GM19328 (cell line): Measurements from ENCODE around the gene SERPINH1.
A peak's percentile ranks its signal among the peaks of the same experiment; 100 is the strongest.

Experiments
- ATAC-seq: cut with Tn5 transposase; IDR thresholded peaks from one replicate; pipeline ENCODE4 v1.9.1; 2021; ENCODE audit warnings: mild to moderate bottlenecking, moderate library complexity; ENCODE audit not compliant: unreplicated experiment

The SERPINH1 gene

DNA sequence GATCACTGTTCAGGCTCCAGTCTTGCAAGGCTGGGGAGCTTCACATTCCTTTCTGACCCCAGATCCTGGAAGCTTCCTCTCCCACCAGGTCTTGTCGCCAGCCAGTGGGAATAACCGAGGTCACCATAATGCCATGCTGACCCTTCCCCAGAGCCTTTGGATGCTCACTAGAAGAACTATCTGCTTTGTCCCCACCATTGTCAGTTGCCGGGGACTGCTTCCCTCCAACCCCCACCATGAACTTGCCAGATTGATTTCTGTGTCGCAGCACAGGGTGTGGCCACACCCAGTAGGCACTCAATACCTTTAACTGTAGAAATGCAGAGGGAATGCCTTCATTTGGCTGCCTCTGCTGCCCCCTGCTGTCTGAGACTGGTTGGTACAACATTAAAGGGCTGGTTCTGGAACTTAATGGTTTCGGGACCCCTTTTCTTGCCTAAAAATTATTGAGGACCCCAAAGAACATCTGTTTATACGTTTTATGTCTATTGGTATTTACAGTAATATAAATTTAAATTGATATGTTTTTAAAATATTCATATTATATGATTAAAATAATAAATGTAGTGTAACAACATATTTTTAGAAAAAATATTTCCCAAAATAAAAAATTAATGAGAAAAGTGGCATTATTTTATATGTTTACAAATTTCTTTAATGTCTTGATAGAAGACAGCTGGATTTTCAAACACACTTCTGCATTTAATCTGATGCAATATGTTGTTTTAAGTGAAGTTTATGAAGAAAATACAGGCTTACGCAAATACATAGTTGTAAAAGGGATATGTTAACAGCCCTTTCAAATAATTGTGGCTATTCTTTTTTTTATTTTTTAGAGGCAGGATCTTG is 29.6 kb upstream of the SERPINH1 start:
- ATAC-seq, result no peak

DNA sequence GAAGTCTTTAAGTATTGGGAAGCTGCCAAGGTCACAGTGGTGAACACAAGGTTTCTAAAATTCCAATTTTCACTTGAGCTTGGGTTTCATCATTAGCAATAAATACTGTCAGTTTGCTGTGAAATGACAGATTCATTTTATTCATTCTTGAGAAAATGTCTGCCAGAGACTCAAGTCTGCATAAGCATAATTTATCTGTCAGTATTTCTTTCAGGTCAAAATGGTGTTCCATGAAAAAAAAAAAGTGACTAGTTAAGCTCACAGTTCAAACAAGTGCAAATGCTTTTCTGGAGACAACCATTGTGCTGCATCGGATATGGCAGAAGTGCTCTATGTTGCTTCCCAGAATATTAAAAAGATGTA is 28.2 kb upstream of the SERPINH1 start:
- no peak for ATAC-seq

DNA sequence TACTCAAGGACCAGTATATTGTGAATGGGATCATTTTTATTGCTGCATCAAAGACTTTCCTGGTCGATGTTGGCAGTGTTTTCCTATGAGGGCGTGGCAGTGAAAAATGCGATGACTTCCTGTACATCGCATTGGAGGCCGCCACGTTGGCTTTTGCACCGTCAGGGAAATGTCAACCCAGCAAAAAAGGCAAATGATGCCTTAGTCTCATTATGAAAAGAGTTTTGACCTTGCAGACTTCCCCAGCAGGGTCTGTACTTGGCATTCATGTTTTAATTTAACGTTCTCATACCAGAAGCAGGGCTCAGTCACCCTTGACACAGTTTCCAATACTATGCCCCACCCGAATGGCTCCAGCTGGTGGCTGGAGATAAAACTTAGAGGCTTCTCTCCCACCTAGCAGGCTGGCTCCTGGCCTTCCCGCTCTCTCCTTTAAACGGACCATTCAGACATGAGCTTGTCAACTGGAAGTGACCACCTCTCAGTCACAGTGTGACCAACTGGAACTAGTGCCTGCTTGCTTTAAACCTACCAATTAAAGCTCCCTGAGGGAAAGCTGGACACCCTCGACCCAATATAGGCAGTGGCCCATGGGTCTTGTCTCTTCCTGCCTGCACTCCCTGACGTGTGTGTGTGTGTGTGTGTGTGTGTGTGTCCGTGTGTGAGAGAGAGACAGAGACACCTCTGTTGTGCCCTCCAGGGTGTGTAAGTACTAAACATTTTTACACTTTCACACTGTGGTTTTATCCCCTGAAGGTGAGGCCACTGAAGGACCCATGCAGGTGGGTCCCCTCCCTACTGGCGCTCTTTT is 27.6 kb upstream of the SERPINH1 start:
- ATAC-seq, result no peak

DNA sequence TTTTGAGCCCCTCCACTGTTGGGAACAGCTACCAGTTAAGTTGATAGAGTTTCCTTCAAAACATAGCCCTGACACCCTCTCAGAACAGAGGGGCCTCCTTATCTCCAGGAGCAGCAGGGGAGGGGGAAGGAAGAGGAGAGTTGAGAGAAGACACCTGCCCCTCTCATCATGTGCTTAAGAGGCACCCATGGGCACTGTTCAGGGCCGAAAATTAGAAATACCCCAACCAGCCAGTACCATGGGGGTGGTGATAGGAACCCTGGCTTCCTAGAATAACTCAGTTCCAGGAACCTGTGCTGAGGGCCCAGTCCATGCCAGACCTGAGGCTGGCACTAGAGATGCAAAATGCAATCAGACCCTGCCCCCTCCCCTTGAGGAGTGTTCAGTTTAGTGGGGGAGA is 27.0 kb upstream of the SERPINH1 start:
- ATAC-seq, result no peak

DNA sequence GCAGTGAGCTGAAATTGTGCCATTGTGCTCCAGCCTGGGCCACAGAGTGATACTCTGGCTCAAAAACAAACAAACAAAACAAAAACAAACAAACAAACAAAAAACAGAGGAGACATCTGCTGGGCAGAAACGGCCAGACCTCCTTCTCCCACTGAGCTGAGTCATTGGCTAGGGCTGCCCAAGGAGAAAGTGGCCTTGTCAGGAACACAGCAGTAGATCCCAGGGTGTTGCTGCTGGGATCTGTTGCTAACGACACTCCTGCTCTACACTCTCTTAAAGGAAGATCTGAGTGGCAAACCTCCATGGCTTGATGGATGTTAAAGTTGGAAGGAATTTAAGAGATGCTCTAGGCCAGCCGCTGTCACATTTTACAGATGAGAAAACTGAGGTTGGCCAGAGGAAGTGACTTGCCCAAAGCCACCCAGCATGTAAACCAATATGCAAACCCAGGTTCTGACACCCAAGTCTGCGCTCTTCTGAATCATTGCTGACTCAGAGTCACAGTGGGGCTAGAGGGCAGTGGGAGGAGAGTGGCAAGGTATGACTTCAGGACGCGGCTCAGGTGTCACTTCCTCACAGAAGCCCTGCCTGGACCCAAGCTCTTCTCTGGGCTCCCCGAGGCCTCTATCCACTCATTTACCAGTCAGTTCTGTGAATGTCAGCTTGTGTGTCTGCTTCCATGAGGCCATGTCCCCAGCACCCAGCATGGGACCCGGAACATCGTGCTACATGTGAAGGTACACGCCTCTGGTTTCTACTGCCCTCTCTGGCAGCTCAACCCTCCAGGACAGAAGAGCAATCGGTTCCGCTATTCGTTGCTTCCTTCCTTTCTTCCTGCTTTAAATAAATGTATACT is 25.0 kb upstream of the SERPINH1 start:
- ATAC-seq, result peak; percentile 79

DNA sequence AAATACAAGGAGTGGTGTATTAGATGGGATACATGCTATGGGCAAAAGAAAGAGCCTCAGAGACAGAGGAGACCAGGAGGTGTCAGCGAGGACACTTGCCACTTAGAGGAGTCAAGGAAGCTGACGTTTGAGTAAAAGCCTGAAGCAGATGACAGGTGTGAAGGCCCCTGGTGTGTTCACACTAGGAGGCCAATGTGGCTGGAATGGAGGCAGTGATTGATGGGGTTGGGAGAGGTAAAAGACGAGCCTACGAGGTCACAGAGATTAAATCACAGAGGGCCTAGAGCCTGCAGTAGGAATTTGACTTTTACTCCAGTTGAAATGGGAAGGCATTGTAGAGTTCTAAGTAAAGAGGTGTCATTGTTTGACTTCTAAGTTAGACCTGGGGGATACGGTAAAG is 24.3 kb upstream of the SERPINH1 start:
- no peak for ATAC-seq

DNA sequence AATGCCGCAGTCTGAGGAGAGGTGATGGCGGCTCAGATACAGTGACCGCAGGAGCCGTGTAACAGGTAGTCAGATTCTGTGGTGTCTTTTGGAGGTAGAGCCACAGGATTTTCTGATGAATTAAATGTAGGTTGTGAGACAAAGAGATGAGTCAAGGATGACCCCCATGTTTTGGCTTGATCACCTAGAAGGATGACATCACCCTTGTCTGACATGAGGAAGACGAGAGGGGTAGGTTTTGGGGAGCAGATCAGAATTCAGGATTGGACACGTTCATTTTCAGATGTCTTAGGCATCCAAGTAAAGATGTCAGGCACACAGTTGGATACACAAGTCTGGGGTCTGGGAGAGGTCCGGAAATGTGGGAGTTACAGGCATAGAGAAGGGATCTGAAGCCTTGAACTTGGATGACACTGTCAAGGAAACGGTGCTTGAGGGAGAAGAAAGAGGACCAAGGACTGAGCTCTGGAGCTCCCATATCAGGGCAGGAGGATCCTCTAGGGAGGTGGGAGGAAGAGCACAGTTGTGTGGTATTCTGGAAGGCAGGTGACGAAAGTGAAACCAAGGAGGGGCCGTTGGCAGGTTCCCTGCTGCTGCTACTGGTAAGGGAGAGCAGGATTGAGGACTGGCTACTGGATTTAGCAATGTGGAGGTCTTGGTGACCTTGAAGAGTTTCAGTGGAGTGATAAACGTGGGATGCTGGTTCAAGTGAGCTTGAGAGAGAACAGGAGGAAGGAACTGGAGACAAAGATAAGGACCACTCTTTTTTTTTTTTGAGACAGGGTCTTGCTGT is 23.7 kb upstream of the SERPINH1 start:
- ATAC-seq, result no peak

DNA sequence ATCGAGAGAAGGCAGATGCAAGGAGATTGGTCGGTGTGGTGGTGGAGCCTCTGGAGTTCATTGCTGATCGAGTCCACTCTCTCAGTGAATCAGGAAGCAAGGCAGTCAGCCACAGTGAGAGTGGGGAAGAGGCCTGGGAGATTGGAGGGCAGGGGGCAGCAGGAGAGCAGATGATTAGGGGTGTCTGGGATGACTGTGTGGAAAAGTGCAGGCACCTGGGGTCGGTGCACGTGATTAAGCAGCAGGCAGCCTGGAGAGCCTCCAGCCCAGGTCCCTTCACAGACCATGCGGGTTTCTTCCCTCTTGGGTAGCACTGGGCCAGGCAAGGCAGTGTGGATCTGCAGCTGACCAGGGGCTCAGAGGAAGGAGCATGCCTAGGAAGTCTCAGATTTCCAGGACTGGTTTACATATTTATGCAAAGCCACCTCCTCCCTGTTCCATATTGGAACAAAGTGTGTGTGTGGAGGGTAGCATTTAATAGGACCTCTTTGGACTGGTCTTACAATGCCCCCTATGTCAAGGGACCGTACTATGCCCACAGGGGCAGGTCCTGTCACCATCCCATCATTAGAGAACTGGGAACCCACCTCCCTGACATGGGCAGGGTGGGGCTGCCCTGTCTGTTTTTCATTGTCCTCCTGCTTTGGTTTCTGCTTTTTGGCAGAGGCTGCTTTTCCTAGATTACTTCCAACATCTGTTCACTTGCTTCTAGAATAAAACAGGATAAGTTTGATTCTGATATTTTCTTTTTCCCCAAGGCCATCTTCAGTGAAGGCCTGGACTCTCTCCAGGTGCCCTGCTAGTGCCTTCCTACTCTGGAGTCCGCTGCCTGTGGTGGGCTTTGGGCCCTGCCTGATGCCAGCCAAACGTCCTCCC is 22.4 kb upstream of the SERPINH1 start:
- no peak for ATAC-seq

DNA sequence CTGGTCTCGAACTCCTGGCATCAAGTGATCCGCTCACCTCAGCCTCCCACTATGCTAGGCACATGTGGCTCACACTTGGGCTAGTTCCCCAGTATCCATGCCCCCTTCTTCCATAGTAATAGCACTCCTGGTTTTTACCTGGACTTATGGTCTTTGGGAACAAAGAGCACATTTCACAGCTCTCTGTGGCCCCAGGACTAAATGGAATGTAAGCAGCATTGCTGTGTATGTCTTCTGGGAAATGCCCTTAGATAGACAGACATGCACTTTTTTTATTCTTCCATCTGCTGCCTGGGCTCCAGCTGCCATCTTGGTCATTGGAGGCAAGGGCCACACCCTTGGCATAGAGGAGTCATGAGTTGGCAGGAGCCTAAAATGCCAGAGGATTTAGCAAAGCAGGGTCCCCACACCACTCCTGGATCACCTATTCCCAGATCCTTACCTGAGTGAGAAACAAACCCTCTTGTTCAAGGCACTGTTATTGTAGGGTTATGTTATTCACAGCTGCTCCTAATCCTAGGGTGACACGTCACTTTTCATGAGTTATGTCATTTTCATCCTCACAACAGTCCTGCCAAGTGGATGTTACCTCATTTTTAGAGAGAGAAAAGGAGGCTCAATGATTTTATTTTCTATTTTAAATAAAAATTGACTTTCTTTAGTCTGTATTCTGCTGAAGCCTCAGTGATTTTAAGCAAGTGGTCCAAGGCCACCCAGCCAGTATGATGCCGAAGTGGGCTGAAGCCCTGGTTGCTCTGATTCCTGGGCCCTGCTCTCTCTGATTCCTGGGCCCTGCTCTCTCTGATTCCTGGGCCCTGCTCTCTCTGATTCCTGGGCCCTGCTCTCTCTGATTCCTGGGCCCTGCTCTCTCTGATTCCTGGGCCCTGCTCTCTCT is 20.6 kb upstream of the SERPINH1 start:
- no peak for ATAC-seq

DNA sequence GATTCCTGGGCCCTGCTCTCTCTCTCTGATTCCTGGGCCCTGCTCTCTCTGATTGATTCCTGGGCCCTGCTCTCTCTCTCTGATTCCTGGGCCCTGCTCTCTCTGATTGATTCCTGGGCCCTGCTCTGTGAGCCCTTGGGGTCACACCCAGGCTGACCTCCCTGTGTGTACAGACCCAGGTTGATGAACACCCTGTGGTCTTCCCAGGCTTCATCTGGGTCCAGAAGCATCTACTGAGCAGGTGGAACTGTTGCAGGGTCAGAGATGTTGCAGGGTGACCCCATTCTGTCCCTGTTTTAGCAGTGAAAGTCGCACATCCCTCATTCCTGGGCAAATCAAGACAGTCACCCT is 20.0 kb upstream of the SERPINH1 start:
- no peak for ATAC-seq

DNA sequence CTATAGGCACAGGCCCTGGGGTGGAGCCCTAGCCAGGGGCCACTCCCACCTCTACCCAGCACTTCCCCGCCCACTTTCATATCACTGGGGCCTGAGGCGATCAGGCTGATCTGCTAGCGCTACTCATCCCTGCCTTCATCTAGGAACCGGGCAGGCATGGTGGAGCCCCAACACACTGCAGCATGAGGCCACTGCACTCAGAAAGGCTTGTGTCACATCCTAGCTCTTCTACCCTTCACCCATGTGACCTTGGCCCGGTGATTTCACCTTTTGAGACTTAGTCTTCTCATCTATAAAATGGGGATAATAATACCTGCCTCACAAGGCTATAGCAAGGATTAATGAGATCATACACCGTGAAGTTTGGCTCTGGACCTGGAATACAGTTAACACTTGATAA is 18.2 kb upstream of the SERPINH1 start:
- ATAC-seq, result no peak

DNA sequence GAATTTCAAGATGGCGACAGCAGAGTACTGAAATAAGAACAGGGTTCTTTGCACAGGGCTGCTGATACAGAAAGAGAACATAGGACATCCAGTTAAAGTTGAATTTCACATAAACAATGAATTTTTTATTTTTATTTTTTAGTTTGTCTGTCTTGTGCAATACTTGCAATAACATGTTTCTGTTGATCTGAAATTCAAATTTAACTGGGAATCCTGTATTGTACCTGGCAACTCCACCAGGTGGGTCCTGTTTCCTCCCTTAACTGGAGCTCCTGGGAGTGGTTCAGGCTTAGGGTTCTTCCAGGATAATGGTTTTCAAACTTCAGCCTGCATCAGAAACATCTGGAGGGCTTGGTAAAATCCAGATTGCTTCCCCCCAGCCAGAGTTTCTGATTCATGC is 14.9 kb upstream of the SERPINH1 start:
- ATAC-seq, result no peak

DNA sequence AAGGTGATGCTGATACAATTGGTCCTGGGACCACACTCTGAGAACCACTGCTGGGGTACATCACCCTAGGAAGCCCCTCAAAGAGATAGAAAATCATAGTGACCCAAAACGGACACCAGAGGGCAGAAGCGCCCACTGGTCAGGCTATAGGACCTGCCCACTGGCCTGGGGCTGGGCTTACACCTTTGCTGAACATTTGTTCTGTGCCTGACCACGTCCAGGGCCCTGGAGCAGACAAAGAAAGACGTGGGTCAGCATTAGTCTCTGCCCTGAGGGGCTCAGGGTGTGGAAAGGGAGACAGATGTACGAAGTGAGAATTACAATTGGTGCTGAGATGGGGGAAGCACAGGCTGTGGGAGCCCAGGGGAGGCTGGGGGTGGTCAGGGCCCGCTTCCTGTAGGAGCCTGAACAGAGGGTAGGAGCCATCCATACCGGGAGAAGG is 14.4 kb upstream of the SERPINH1 start:
- ATAC-seq, result no peak

DNA sequence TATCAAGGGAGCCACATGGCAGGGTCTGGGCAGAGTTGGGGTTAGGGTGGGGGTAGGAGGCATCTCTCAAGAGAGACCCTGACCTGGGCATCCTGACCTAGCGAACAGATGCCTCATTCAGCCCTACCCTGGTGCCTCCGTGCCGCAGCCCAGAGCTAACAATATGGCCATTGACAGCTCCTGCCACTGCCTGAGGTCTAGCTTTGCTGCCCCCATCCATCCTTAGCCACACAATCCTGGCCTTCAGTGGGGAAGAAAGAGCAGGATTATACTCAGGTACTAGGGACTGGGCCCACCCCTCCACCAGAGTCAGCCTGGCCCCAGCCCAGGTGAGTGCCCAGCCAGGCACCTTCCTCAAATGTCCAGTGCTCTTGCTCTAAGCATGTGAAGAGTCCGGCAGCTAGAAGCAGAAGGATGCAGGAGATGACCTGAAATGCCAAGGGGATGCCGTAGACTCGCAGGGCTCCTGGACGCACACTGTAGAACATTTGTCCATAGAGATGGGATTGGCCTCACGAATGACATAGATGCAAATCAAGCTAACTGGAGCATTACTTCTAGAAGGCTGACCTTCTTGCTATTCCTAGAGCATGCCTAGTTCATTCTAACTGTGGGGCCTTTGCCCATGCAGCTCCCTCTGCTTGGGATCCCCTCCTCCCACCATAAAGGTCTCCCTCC is 13.3 kb upstream of the SERPINH1 start:
- ATAC-seq, result no peak

DNA sequence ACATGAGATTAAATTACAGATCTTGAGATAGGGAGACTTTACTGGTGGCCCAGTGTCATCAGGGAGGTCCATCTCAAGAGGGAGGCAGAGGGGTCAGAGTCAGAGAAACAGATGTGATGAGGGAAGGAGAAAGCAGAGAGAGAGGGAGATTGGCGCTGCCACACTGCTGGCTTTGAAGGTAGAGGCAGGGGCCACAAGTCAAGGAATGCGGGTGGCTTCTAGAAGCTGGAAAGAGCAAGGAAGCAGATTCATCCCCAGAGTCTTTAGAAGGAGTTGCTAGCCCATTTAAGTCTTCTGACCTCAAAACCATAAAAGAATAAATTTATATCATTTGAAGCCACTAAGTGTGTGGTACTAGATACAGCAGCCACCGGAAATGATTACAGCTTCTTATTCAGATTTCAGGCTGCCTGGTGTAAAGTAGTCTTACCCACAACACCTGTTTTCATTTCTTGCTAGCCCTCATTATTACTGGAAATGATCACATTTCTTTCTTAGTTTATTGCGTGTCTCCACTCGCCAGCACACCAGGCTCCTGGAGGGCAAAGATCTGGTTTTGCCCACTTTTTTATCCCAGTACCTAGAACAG is 12.6 kb upstream of the SERPINH1 start:
- ATAC-seq, result no peak

DNA sequence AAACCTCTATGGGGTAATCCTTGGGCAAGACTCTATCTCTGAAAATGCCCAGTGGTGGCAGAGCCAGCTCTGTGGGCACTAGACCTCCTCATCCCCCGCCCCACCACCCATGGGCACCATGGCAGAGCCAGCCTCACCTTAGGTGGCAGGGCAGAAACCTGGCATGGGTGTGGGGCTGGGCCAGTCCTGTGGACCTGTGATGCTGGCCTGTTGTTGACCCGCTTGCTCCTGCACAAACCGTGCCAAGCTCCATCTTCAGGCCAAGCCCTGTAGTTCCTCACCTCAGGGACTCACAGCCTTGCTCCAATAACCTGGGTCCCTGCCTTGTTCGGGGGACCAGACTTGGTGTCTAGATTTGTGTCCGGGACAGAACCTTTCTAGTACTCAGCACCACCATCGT is 8.9 kb upstream of the SERPINH1 start:
- ATAC-seq, result no peak

DNA sequence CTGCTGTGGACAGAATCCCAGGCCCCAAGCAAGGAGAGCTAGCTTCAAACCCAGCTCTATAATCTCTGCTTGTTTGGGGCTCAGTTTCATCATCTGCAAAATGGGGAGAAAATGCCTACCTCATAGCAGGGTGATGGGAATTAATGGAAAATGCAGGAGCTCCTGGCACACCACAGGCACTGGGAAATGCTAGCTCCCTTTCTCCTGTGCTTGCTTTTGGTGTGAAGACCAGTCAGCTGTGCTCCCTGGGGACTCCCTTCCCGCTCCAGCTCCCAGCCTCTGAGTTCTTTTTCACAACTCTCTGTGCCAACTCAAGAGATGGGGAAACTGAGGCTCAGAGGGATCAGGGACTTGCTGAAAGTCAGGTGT is 8.2 kb upstream of the SERPINH1 start:
- ATAC-seq, result no peak
